GM18507 (cell line): ENCODE results near the gene GABRG3.

Experiments
- DNase-seq: peaks from one replicate; pipeline ENCODE4 v3.0.0; 2011; ENCODE audit warnings: low read depth; ENCODE audit not compliant: insufficient read length; ENCODE audit errors: extremely low spot score
- FAIRE-seq: peaks from 2 replicates; lab custom pipeline; 2011; peaks lifted over from hg19 to GRCh38; lab: Jason Lieb, UNC

GABRG3 gene

DNA sequence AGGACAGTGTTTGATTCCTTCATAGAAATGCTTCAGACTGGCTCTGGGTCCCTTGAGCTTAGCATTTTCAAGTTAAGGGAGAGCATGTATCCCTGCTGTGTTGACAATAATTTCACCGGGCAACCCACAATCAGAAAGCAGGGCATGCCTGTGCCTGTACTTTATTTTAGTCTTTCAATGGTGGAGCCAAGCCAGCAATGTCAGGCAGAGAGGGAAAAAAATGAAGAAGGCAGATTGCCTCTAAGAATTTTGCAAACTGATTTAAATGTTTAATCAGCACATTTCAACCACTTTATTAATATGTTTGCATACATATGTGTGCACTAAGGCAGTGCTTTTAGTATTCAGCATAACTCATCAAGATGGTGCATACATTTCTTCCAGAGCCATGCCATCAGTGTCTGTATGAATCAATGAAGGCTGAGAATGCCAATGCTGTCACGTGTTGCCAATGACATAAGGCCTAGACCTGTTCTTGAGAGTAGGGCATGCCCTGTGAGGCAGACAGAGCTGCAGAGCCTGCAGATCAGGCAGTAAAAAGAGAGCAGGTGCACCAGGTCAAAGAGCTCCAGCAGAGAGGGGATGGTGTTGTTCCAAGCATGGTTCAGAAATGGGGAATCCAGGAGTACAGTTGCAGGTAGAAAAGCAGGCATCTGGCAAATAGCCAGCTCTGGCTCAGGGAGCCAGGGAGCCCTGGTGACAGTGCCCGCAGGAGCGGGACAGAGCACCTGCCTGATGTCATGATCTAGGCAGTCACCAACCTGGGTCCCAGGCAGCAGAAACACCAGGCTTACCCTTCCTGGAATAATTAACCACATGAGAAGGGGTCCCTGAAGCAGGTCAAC lies 508.5 kb downstream of the GABRG3 start:
- FAIRE-seq, result no peak
- DNase-seq, result no peak

- FAIRE-seq, result no peak
- no peak for DNase-seq
Measured at GRCh38 chr15:27480141-27480530, 509.2 kb downstream of the GABRG3 start.

DNA sequence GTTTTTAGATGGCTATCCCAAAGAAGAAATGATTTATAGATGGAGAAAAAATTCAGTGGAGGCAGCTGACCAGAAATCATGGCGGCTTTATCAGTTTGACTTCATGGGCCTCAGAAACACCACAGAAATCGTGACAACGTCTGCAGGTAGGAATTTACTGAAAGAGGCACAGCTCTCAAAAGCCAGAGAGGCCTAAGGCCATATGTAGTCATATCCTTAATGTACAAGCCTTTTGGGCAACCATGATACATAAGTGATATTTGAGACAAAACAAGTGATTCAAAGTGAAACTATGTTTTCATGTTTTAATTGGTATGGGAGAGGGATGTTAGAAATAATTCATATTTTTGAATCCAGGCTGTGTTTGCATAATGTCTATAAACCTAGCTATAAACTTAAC lies 509.7 kb downstream of the GABRG3 start:
- FAIRE-seq (no peak), DNase-seq (no peak)

DNA sequence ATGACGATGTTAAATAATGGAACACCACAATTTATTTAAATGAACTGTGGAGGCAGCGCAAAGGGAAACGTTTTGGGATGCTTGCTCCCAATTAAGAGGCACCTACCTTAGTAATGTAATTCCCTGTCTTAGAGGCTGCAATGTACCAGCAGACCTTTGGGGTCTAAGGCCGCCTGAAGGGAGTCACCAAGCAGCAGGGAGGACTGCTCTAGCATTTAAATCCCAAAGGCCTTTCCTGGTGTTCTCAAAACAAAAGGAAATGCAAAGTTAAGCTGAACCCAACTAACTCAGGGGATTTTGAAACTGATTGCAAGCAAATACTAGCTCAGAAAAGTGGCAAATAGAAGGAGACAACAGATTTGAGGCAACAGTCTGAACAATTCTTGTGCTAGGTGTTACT lies 510.8 kb downstream of the GABRG3 start:
- FAIRE-seq (no peak), DNase-seq (no peak)

DNA sequence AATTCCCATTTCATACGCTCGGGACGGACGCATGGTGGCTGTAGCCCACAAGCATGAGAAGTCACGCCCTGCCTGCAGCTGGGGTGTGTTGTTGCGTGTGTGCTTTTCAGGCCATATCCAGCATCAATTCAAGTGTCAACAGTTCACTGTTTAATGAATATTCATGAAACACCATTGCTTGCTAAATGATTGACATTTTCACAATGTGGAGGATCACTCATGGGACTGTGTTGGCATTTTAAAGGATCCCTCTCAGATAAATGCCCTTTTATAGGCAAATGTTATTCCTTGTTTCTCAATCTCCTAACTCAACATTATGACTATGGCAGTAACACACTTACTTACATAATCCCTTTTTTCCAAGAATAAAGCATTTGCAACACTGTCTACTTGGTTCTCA lies 511.3 kb downstream of the GABRG3 start:
- DNase-seq, result no peak
- no peak for FAIRE-seq

- DNase-seq (no peak), FAIRE-seq (no peak)
Measured at GRCh38 chr15:27483124-27483523, 512.1 kb downstream of the GABRG3 start.

DNA sequence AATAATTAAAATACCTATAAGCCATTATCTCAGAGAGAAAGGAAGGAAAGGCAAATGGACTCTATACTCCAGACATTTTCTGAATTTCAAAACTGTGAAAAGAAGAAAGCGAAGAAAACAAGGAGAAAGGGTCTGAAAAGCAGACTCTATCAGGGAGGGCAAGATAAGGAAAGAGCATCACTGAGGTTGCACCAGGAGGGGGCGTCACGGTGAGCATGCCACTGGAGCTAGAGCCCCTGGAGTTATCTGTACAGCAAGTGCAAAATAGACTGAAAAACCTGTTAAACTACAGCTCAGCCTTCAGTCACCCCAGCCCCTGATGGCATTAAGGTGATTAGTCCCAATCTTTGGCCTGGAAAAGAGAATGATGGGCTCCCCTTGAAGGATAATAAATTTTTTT lies 514.3 kb downstream of the GABRG3 start:
- no peak for FAIRE-seq

GRCh38 chr15:27486051-27486450 lies 515.1 kb downstream of the GABRG3 start:
- FAIRE-seq (no peak), DNase-seq (no peak)

More for the DNA sequence above, 514.3 kb downstream of the GABRG3 start:
- no peak for DNase-seq

DNA sequence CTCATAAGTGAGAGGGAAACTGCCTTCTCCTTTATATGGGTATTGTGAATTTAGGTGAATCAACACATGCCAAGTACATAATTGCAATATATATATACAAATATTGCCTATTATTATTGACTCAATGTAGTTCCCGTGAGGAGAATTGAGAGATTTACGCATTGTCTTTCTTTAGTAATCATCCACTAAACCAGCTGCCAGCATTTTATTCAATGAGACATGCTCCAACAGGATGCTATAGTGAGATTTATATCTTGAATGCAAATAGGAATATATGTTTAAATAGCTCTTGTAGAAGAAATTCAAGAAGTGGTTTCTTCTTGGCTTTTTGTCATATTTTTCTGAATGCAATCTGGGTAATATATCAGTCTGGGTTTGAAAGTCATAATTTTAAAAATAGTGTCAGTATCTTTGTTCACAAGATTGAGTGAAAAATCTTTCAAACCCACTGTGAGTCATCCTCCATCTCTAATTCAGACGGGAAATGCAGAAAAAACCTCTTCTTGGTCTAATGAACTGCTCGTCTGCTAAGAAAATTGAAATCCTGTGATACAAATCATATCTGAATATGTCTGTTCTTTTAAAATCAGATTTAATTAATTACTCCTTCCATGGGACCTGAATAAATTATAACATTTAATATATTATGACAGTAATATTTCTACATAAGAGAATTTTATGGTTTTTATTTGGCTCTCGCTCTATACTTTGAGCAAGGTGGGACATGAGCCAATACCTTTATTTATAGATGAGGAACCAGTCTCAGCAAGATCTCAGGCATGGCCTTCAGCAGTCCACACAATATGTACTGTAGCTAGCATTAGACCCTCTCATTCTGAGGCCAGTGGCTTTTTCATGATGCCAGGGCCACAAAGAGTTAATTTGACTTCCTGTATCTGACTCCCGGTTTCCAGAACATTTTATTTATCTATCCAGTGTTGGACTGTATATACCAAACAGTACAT lies 516.0 kb downstream of the GABRG3 start:
- DNase-seq, result no peak
- FAIRE-seq, result no peak

DNA sequence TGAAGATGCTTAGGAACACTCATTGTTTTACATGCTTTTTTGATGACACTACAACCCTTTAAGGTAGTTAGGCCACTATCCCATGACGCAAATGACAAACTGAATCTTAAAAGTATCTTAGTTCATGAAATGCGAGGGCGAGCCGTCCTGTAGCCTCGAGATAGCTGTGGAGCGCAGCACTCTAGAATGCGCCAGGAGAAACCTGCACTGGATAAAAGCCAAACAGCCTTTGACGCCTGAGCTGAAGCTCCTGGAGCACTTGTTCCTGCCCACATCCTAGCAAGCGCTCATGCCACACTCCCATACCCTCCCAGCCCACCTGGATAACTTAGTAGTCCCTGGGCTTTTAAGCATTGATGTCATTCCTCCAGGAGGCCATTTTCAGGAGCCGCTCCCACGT lies 516.9 kb downstream of the GABRG3 start:
- no peak for DNase-seq
- FAIRE-seq, result no peak

DNA sequence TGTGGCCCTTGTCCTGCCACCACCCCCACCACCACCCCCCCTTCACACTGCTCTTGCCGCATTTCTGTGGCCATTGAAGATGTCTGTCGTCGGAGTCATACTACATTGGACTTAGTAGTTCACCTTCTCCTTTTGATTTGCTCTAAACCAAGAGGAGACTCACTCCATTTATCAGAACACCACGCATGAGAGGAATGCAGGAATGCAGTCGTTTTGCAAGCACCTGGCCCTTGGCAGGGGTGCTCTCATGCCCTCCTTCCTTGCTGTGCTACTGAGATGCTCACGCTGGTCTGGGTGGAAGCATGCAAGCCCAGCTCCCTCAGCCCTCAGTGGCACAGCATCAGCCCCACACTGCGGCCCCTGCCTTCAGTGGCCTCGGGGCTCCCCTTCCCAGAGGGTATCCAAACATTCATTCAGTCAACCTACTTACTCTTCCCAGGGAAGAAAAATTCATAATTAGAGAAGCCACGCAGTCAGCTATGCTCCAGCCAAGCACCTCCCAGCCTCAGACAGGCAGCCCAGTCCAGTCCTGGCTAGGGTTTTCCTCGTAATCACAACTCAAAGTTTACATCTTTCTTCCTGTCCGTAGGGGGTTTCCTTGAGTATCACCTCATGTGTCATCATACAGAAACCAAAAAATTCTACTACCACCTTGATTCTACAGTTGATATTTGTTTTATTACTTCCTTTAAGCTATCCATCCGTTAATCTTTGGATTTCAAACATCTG lies 520.0 kb downstream of the GABRG3 start:
- FAIRE-seq, result no peak
- DNase-seq, result no peak

DNA sequence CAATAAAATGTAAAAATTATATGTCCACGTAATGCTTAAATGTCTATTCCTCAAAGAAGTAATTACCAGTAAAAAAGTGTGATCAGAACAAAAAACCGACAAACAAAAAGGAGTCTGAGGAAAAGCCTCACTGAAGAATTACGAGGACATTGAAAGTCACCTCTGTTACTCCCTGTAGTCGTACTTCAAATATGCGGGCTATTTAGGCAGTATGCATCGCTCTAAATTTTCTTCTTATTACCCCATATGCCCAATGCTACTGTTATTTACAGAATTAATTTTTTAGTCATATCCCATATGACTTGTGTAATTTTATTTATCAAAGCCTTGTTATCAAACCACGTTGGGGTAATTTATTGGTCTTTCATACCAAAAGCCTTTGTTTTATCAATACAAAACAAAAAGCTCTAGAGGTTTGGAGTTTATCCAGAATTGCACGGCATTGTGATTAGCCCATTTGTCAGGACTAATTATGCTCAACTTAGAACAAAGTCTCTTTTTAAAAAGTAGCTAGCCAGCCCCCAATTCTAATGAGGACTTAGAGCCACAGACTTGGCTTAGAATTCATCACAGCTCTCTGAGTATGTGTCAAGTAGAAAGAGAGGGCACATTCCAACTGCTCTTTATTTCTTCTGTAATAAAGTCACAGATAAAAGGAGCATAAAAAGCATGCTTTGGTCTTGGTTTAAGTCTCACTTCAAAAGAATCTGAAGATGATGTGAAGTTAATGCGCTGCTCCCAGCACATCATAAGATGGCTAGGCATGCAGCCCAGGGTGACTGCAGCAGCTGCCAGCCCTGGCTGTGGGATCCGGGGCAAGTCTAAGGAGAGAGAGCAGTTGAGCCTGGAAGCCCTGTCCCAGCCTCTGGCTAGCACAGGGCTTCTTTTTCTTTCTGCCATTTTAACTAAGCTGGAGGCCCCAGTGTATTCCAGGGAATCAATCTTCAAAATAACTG lies 521.0 kb downstream of the GABRG3 start:
- DNase-seq (no peak), FAIRE-seq (no peak)

GRCh38 chr15:27495963-27496459 lies 525.0 kb downstream of the GABRG3 start:
- DNase-seq, result no peak
- no peak for FAIRE-seq

- FAIRE-seq (no peak), DNase-seq (no peak)
Measured at GRCh38 chr15:27498700-27499099, 527.7 kb downstream of the GABRG3 start.

- FAIRE-seq, result no peak
Measured at GRCh38 chr15:27499191-27499590, 528.2 kb downstream of the GABRG3 start.

DNA sequence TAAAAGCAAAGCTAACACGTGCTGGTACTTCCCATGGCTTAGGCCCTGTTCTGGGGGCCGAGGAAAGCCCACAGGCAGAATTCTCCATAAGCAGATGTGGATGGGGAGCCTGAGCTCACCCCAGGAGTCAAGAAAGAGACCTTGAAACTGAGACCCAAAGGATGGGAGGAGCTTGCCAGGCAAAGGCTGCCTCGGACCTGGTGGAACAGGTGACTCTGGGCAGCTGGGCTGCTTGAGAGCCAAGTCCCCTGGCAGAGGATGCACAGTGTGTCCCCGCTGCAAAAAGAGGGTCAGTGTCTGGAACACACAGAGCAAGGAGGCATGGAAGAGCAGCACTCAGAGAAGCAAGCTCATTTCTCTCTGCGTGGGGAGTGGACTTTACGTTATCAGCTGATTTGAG lies 528.7 kb downstream of the GABRG3 start:
- DNase-seq (no peak), FAIRE-seq (no peak)

More at GRCh38 chr15:27499191-27499590, 528.2 kb downstream of the GABRG3 start:
- DNase-seq, result no peak

GRCh38 chr15:27500206-27500605 lies 529.2 kb downstream of the GABRG3 start:
- DNase-seq (no peak), FAIRE-seq (no peak)

DNA sequence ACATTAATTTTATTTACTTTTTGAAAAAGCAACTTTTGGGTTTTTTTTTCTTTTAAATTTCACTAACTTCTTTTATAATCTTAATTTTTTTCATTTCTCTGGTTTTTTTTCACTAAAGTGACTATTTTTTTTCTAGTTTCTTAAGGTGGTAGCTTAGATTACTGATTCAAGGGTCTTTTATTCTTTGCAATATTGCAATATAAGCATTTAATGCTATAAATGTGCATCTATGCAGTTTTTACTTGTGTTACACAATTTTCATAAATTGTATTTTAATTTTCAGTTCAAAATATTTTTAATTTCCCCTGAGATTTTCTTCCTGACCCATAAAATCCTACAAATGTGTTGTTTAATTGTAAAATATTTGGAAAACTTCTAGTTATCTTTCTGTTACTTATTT lies 535.8 kb downstream of the GABRG3 start:
- FAIRE-seq, result no peak
- DNase-seq, result no peak

GRCh38 chr15:27509014-27509413 lies 538.0 kb downstream of the GABRG3 start:
- no peak for FAIRE-seq
- DNase-seq, result no peak
